Adrenal gland (tissue), 5 donors: Measurements from ENCODE around the gene GRIN3B.

Source experiments
- CTCF ChIP-seq, 6 experiments: fragments of 450-650 bp in 4 of 6; fragments of 200-600 bp in 2 of 6; sonication (generic) in 1 of 6; IDR thresholded peaks; 1 replicate in 5 of 6; 2 replicates in 1 of 6; pipeline versions ENCODE4 v1.5.1 to v1.8.0; 2016 to 2021; ENCODE audit warnings: antibody characterized with exemption in 6 of 6, mild to moderate bottlenecking in 2 of 6, moderate library complexity in 1 of 6
- POLR2A ChIP-seq, 2 donors: fragments of 450-650 bp; IDR thresholded peaks; one replicate each; pipeline ENCODE4 v1.6.1; 2017; ENCODE audit warnings: antibody characterized with exemption in 2 of 2, mild to moderate bottlenecking in 2 of 2, moderate library complexity in 1 of 2
- donor health status: DM: no; HTN: no; CAD: no.

GRCh38 chr19:1000095-1000494 is at the start of gene GRIN3B:
- TF ChIP-seq CTCF (IDR thresholded peaks at IDR 0.05) (peak in 4 of 6 experiments; percentile 6 to 41 (median 23)), POLR2A (IDR thresholded peaks at IDR 0.05) (no peak)
